ENCODE data around the gene ACTR1A.

Gene ACTR1A

GRCh38 chr10:102468683-102469082 is 33.8 kb downstream of the ACTR1A start:
- Histone ChIP-seq H3K9me2 (replicated peaks; ENCODE audit: insufficient read depth, low read length) (no peaks in the 10 kb centered on the region), H4K20me1 (ENCODE audit: low read depth, low read length) (no peaks in the 10 kb centered on the region), H3K27me3 (ENCODE audit: low read length) (no peaks in the 10 kb centered on the region), H3K27ac (ENCODE audit: low read depth, low read length) (no peak overlapping the region), H3K4me2 (ENCODE audit: low read depth, low read length, poor library complexity, severe bottlenecking) (no peak overlapping the region), H2AFZ (ENCODE audit: low read depth, low read length, severe bottlenecking) (no peak overlapping the region), H3K4me3 (ENCODE audit: insufficient read depth, low read length, poor library complexity, severe bottlenecking) (no peak overlapping the region), H3K9ac (ENCODE audit: low read length) (no peak overlapping the region), H3F3A (ENCODE audit: insufficient read depth) (no peaks in the 10 kb centered on the region), H3K36me3 (ENCODE audit: low read length) (no peaks in the 10 kb centered on the region), H3K79me2 (ENCODE audit: insufficient read depth, low read length) (peaks cover 2% of the 10 kb centered on the region; the same call in 1 of the 2 replicates), H3K9me3 (ENCODE audit: insufficient read depth, low read length) (no peaks in the 10 kb centered on the region)
- TF ChIP-seq EZH2phosphoT487 (conservative IDR thresholded peaks at IDR 0.05; ENCODE audit: low read length) (no peak), CTCF (IDR thresholded peaks at IDR 0.05; ENCODE audit: insufficient read depth, low read length, poor library complexity, severe bottlenecking) (no peak)

- Histone ChIP-seq H3K79me2 (ENCODE audit: insufficient read depth, low read length) (peaks cover 7% of the 10 kb centered on the region), H3K27ac (ENCODE audit: low read depth, low read length) (no peak overlapping the region), H3F3A (ENCODE audit: insufficient read depth) (no peaks in the 10 kb centered on the region), H4K20me1 (ENCODE audit: low read depth, low read length) (no peaks in the 10 kb centered on the region), H3K9ac (ENCODE audit: low read length) (no peak overlapping the region), H2AFZ (ENCODE audit: low read depth, low read length, severe bottlenecking) (no peak overlapping the region), H3K9me3 (ENCODE audit: insufficient read depth, low read length) (no peaks in the 10 kb centered on the region), H3K27me3 (ENCODE audit: low read length) (no peaks in the 10 kb centered on the region), H3K36me3 (ENCODE audit: low read length) (no peaks in the 10 kb centered on the region), H3K4me2 (ENCODE audit: low read depth, low read length, poor library complexity, severe bottlenecking) (no peak overlapping the region), H3K9me2 (replicated peaks; ENCODE audit: insufficient read depth, low read length) (no peaks in the 10 kb centered on the region), H3K4me3 (ENCODE audit: insufficient read depth, low read length, poor library complexity, severe bottlenecking) (no peak overlapping the region)
- no peak for TF ChIP-seq EZH2phosphoT487 (conservative IDR thresholded peaks at IDR 0.05; ENCODE audit: low read length)
Observed at GRCh38 chr10:102467971-102468438, 34.5 kb downstream of the ACTR1A start.

- H3K27ac ChIP-seq (ENCODE audit: low read depth, low read length): no peak overlapping the region
- no peak overlapping the region for H3K9ac ChIP-seq (ENCODE audit: low read length)
- no peaks in the 10 kb centered on the region for H4K20me1 ChIP-seq (ENCODE audit: low read depth, low read length)
- H3K79me2 ChIP-seq (ENCODE audit: insufficient read depth, low read length): peaks cover 13% of the 10 kb centered on the region
- no peaks in the 10 kb centered on the region for H3K36me3 ChIP-seq (ENCODE audit: low read length)
- TF ChIP-seq EZH2phosphoT487 (conservative IDR thresholded peaks at IDR 0.05; ENCODE audit: low read length) (no peak), CTCF (IDR thresholded peaks at IDR 0.05; ENCODE audit: insufficient read depth, low read length, poor library complexity, severe bottlenecking) (no peak)
- H3K4me2 ChIP-seq (ENCODE audit: low read depth, low read length, poor library complexity, severe bottlenecking): no peak overlapping the region
- H3K4me3 ChIP-seq (ENCODE audit: insufficient read depth, low read length, poor library complexity, severe bottlenecking): no peak overlapping the region
- H3F3A ChIP-seq (ENCODE audit: insufficient read depth): 0 out of 2 replicates have a peak, but pooled peaks cover 1% of the 10 kb centered on the region
- no peaks in the 10 kb centered on the region for H3K9me2 ChIP-seq (replicated peaks; ENCODE audit: insufficient read depth, low read length)
- no peaks in the 10 kb centered on the region for H3K27me3 ChIP-seq (ENCODE audit: low read length)
- H3K9me3 ChIP-seq (ENCODE audit: insufficient read depth, low read length): no peaks in the 10 kb centered on the region
- H2AFZ ChIP-seq (ENCODE audit: low read depth, low read length, severe bottlenecking): no peak overlapping the region
Observed at GRCh38 chr10:102467318-102467717, 35.2 kb downstream of the ACTR1A start.

GRCh38 chr10:102465466-102465865 is 37.0 kb downstream of the ACTR1A start:
- Histone ChIP-seq H3K4me3 (ENCODE audit: insufficient read depth, low read length, poor library complexity, severe bottlenecking) (no peak overlapping the region), H3K9ac (ENCODE audit: low read length) (no peak overlapping the region), H3K9me3 (ENCODE audit: insufficient read depth, low read length) (no peaks in the 10 kb centered on the region), H4K20me1 (ENCODE audit: low read depth, low read length) (no peaks in the 10 kb centered on the region), H3F3A (ENCODE audit: insufficient read depth) (0 out of 2 replicates have a peak, but pooled peaks cover 3% of the 10 kb centered on the region), H3K79me2 (ENCODE audit: insufficient read depth, low read length) (peaks cover 20% of the 10 kb centered on the region), H3K36me3 (ENCODE audit: low read length) (no peaks in the 10 kb centered on the region), H3K27me3 (ENCODE audit: low read length) (no peaks in the 10 kb centered on the region), H2AFZ (ENCODE audit: low read depth, low read length, severe bottlenecking) (no peak overlapping the region), H3K27ac (ENCODE audit: low read depth, low read length) (no peak overlapping the region), H3K4me2 (ENCODE audit: low read depth, low read length, poor library complexity, severe bottlenecking) (no peak overlapping the region), H3K9me2 (replicated peaks; ENCODE audit: insufficient read depth, low read length) (no peaks in the 10 kb centered on the region)
- no peak for TF ChIP-seq CTCF (IDR thresholded peaks at IDR 0.05; ENCODE audit: insufficient read depth, low read length, poor library complexity, severe bottlenecking)
- TF ChIP-seq EZH2phosphoT487 (conservative IDR thresholded peaks at IDR 0.05; ENCODE audit: low read length): no peak
